Osteocyte (in vitro differentiated cells): ENCODE data around the gene RAP1GAP. TPM values are rescaled to one million over a fixed set of nuclear protein-coding genes. Genes with fewer than 3 reads are reported as not detected.

Experiments
- DNase-seq: peaks from one replicate; pipeline ENCODE4 v3.0.0; 2021; ENCODE audit warnings: mixed read lengths; ENCODE audit not compliant: unreplicated experiment; ENCODE audit errors: extremely low spot score
- H3K27ac Mint-ChIP-seq: one replicate; pipeline ENCODE4 v1.8.0; 2021; ENCODE audit warnings: mild to moderate bottlenecking, mixed read lengths; ENCODE audit not compliant: unreplicated experiment
- H3K27me3 Mint-ChIP-seq: one replicate; pipeline ENCODE4 v1.8.0; 2021; ENCODE audit warnings: mixed read lengths; ENCODE audit not compliant: unreplicated experiment
- H3K36me3 Mint-ChIP-seq: one replicate; pipeline ENCODE4 v1.8.0; 2021; ENCODE audit warnings: mixed read lengths; ENCODE audit not compliant: unreplicated experiment
- H3K4me1 Mint-ChIP-seq: one replicate; pipeline ENCODE4 v1.8.0; 2021; ENCODE audit warnings: mixed read lengths; ENCODE audit not compliant: unreplicated experiment
- H3K4me3 Mint-ChIP-seq: one replicate; pipeline ENCODE4 v1.8.0; 2021; ENCODE audit warnings: mild to moderate bottlenecking, moderate library complexity, mixed read lengths; ENCODE audit not compliant: unreplicated experiment
- H3K9me3 Mint-ChIP-seq: one replicate; pipeline ENCODE4 v1.8.0; 2021; ENCODE audit warnings: mixed read lengths; ENCODE audit not compliant: unreplicated experiment
- total RNA-seq: library from RNA; stranded (reverse); gene quantifications from 2 replicates; pipeline ENCODE4 v1.2.1, GENCODE V29; 2021
- TF ChIP-seq, protein P1 (sequence below): fragments of 200-600 bp; sonication (generic); IDR thresholded peaks from 2 replicates; pipeline ENCODE4 v1.5.0; 2021; ENCODE audit warnings: antibody characterized with exemption, mild to moderate bottlenecking, moderate library complexity

RAP1GAP gene
- total RNA-seq, 1 donor from 2014 or later: 3.5 TPM

DNA sequence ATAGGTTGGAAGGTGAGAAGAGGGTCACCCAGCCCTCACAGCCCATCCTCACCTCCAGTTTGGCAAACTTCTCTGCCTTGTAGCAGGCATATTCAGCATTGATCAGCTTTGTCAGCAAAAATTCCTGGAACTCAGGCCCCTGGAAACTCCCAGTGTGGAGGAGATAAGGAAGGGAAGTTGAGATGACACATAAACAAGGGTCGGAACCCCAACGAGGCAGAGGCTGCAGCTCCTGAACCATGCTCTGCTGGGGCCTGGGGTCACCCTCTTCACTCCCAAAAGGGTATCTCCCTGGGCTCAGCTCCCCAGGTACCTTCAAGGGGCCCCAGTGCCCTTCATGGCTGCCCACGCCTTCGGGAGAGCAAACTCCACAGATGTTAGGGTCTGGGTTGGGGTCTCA, 60.4 kb downstream of the RAP1GAP start:
- Mint-ChIP-seq H3K27ac (no peak overlapping the region), H3K27me3 (peaks cover 6% of the 10 kb centered on the region), H3K9me3 (no peaks in the 10 kb centered on the region), H3K36me3 (no peaks in the 10 kb centered on the region), H3K4me1 (peaks cover 10% of the 10 kb centered on the region), H3K4me3 (no peak overlapping the region)
- TF ChIP-seq, protein P1, sequence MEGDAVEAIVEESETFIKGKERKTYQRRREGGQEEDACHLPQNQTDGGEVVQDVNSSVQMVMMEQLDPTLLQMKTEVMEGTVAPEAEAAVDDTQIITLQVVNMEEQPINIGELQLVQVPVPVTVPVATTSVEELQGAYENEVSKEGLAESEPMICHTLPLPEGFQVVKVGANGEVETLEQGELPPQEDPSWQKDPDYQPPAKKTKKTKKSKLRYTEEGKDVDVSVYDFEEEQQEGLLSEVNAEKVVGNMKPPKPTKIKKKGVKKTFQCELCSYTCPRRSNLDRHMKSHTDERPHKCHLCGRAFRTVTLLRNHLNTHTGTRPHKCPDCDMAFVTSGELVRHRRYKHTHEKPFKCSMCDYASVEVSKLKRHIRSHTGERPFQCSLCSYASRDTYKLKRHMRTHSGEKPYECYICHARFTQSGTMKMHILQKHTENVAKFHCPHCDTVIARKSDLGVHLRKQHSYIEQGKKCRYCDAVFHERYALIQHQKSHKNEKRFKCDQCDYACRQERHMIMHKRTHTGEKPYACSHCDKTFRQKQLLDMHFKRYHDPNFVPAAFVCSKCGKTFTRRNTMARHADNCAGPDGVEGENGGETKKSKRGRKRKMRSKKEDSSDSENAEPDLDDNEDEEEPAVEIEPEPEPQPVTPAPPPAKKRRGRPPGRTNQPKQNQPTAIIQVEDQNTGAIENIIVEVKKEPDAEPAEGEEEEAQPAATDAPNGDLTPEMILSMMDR: no peak
- DNase-seq: no peak

DNA sequence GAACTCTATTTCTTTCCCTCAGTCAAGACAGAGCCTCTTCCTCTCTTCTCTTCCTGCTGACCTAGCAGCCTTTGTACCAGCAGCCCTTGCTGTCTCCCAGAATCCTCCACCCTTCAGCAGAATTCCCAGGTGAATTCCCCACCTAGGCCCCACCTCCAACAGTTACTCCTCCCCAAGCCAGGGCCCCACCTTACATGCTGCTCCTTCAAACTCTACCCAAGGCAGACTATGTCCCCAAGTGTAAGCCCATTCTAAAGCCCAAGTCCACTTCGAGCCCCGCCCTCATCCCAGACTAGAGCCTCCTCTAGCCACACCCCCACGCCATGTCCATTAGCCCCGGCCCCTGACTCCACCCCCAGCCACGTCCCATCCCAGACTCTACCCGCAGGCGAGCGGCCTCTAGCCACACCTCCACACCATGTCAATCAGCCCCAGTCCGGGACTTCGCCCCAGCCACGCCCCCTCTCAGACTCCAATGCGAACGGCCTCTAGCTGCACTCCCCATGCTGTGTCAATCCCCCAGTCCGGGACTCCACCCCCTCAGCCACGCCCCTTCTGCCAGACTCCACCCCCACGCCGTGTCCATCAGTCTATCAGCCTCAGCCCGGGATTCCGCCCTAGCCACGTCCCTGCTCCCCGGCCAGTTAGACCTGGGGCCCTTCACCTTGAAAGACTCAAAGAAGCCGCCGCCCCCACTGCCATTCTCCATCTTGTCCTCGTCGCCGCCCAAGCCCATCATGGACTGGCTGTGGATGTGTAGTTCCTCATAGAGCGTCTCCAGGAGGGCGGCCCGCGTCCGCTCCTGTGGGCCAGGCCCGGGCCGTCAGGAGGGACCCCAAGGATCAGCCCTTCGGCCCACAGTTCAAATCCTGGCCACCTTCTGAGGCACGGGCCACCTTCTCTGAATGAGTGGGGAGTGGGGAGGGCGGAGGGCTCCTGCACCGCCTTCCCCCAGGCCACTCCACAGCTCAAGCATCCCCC, 61.3 kb downstream of the RAP1GAP start:
- TF ChIP-seq, protein P1: no peak
- H3K4me1 Mint-ChIP-seq: peaks cover 10% of the 10 kb centered on the region
- no peaks in the 10 kb centered on the region for H3K36me3 Mint-ChIP-seq
- no peak for DNase-seq
- peaks cover 4% of the 10 kb centered on the region for H3K27me3 Mint-ChIP-seq
- peak overlapping the region; percentile 52 for H3K4me3 Mint-ChIP-seq
- H3K27ac Mint-ChIP-seq: no peak overlapping the region
- no peaks in the 10 kb centered on the region for H3K9me3 Mint-ChIP-seq

DNA sequence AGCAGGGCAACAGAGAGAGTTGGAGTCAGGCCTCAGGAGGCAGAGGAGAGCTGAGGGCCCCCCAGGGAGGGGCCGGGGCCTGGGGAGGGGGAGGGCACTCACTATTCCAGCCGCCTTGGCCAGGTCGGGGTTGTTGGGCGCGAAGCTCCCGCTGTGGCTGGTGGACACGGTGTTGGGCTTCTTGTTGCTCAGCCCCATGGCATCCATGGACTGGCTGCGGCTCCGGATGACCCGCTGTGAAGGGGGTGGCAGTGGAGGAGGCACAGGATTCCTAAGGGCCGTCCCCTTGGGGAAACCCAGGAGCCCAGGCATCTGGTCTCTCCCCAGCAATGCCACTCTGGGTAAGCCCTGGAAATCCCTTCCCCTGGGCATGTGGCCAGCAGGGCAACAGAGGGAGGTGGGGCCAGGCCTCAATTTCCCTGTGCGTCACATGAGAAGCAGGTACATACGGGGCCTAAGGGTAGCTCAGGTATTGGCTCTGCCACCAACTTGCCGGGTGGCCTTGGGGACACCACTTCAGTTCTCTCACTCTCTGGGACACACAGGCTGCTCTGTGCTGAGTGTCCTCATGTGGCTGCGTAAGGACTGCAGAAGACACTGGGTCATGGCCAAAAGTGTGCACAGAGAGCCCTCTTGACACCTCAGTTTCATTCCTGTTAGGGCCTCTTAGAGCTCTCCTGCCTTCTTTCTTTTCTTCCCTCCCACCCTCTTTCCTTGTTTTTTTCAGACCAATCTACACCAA, 63.0 kb downstream of the RAP1GAP start:
- TF ChIP-seq, protein P1: no peak
- no peaks in the 10 kb centered on the region for H3K9me3 Mint-ChIP-seq
- peaks cover 3% of the 10 kb centered on the region for H3K27me3 Mint-ChIP-seq
- H3K4me1 Mint-ChIP-seq: peaks cover 10% of the 10 kb centered on the region
- no peaks in the 10 kb centered on the region for H3K36me3 Mint-ChIP-seq
- no peak overlapping the region for H3K27ac Mint-ChIP-seq
- no peak overlapping the region for H3K4me3 Mint-ChIP-seq
- no peak for DNase-seq

DNA sequence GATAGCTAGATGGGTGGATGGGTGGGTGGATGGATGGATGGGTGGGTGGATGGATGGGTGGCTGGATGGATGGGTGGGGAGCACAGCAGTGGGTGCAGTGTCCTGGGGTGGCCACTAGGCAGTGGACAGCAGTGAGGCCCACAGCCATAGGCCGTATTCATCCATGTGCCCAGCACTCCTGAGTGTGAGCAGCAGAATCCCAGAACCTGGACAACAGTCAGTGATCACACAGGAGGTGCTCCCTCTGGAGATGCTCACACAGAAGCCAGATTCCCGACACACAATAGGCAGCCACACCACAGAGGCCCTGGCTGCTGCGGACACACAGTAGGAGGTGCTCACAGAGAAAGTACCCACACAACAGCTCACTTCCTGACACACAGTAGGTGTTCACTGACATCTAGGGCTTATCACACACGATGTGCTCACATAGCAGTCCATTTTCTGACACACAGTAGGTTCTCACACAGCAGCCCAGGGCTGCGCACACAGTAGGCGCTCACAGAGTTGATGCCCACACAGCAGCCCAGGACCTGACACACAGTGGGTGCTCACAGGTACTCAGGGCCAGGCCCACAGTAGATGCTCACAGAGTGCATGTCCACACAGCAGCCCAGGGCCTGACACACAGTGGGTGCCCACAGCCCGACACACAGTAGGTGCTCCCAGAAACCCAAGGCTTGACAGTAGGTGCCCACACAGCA, 64.0 kb downstream of the RAP1GAP start:
- Mint-ChIP-seq H3K4me1 (peaks cover 10% of the 10 kb centered on the region), H3K9me3 (no peaks in the 10 kb centered on the region), H3K27me3 (peaks cover 8% of the 10 kb centered on the region), H3K36me3 (no peaks in the 10 kb centered on the region), H3K4me3 (no peak overlapping the region), H3K27ac (no peak overlapping the region)
- DNase-seq: no peak
- TF ChIP-seq, protein P1: no peak
